ENCODE measurements around the gene POU5F1.

The POU5F1 gene

GRCh38 chr6:31114541-31114878, 56.0 kb downstream of the POU5F1 start, which contains the start of gene PSORS1C1:
Gene PSORS1C1, plus strand, starts transcription at chr6:31114800. Its CDS starts 14,833 bp downstream, at chr6:31129633.
- no peak for DNase-seq (ENCODE audit: low spot score)
